Mucosa of descending colon (tissue), 3 donors: ENCODE data around the gene CYP4V2. TPM values are rescaled to one million over a fixed set of nuclear protein-coding genes. Genes with fewer than 3 reads are reported as not detected.

Experiments used
- ATAC-seq: fragments of 200-7000 bp; cut with Tn5 transposase; one replicate; pipeline ENCODE4 v1.9.1; 2020; ENCODE audit warnings: mild to moderate bottlenecking, moderate library complexity
- DNase-seq, 3 donors: peaks; one replicate each; pipeline ENCODE4 v3.0.0-alpha.2; 2020
- H3K36me3 ChIP-seq: fragments of 200-600 bp; one replicate; pipeline ENCODE4 v1.8.0; 2021; ENCODE audit warnings: low read depth, mild to moderate bottlenecking
- H3K4me1 ChIP-seq: fragments of 200-600 bp; one replicate; pipeline ENCODE4 v1.8.0; 2021; ENCODE audit warnings: low read depth, mild to moderate bottlenecking
- H3K4me3 ChIP-seq: fragments of 200-600 bp; one replicate; pipeline ENCODE4 v1.8.0; 2021; ENCODE audit warnings: mild to moderate bottlenecking
- H3K9me3 ChIP-seq: fragments of 200-600 bp; one replicate; pipeline ENCODE4 v1.8.0; 2021; ENCODE audit warnings: mild to moderate bottlenecking
- intact Hi-C, 2 donors: fragments of 100-400 bp; cut with DNase I in 1 of 2; cut with micrococcal nuclease in 1 of 2; formaldehyde crosslinking; loops; one replicate each; pipeline versions ENCODE4 v1.11.0 to v1.11.1; 2022; cut with DNase I, micrococcal nuclease
- total RNA-seq, 3 donors: library from RNA; stranded (reverse); fragmentation: NEBNext Ultra II Directional in 2 of 3; extraction: Animal tissue kit (Norgen Biotek cat#: 25700) in 2 of 3; gene quantifications; one replicate each; pipeline versions ENCODE4 v1.2.1 to v1.2.4, GENCODE V29; 2021 to 2023
- TF ChIP-seq, protein P1 (sequence below): fragments of 200-600 bp; IDR thresholded peaks from one replicate; pipeline ENCODE4 v1.8.0; 2022; ENCODE audit warnings: antibody characterized with exemption, mild to moderate bottlenecking
- donor health status: DM: no; HTN: no; CAD: no; lungs with moderate emphysema.
- donor health status: DM: no; HTN: no; CAD: no.
- donor health status: DM: no; HTN: yes; CAD: no.

The CYP4V2 gene
- total RNA-seq, 3 donors from 2014 or later: 38.4 to 50.8 (median 49.2) TPM

DNA sequence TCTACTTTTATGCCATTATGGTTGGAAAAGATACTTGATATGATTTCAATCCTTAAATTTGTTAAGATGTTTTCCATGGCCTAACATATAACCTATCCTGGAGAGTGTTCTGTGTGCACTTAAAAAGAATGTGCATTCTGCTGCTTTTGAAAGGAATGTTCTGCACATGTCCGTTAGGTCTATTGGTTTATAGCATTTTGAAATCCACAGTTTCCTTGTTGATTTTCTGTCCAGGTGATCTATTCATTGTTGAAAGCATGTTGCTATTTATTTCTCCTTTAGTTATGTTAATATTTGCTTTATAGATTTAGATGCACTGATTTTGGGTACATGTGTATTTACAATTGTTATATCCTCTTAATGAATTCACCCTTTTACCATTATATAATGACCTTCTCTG, 30.3 kb downstream of the CYP4V2 start:
- Histone ChIP-seq H3K4me3 (no peak overlapping the region), H3K36me3 (no peaks in the 10 kb centered on the region), H3K9me3 (peaks cover 6% of the 10 kb centered on the region), H3K4me1 (no peaks in the 10 kb centered on the region)
- DNase-seq (no peak), ATAC-seq (no peak)
- intact Hi-C loops: no loop called here
- TF ChIP-seq, protein P1, sequence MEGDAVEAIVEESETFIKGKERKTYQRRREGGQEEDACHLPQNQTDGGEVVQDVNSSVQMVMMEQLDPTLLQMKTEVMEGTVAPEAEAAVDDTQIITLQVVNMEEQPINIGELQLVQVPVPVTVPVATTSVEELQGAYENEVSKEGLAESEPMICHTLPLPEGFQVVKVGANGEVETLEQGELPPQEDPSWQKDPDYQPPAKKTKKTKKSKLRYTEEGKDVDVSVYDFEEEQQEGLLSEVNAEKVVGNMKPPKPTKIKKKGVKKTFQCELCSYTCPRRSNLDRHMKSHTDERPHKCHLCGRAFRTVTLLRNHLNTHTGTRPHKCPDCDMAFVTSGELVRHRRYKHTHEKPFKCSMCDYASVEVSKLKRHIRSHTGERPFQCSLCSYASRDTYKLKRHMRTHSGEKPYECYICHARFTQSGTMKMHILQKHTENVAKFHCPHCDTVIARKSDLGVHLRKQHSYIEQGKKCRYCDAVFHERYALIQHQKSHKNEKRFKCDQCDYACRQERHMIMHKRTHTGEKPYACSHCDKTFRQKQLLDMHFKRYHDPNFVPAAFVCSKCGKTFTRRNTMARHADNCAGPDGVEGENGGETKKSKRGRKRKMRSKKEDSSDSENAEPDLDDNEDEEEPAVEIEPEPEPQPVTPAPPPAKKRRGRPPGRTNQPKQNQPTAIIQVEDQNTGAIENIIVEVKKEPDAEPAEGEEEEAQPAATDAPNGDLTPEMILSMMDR: no peak

- no peak for DNase-seq
- ATAC-seq: no peak
- peaks cover 6% of the 10 kb centered on the region for H3K9me3 ChIP-seq
- no peak overlapping the region for H3K4me3 ChIP-seq
- H3K4me1 ChIP-seq: no peaks in the 10 kb centered on the region
- H3K36me3 ChIP-seq: no peaks in the 10 kb centered on the region
- TF ChIP-seq, protein P1: no peak
- intact Hi-C loops: no loop called here
These were observed 34.5 kb downstream of the CYP4V2 start for GRCh38 chr4:186225848-186226247.

GRCh38 chr4:186226521-186227189, 35.3 kb downstream of the CYP4V2 start:
- H3K36me3 ChIP-seq: no peaks in the 10 kb centered on the region
- DNase-seq (no peak), ATAC-seq (no peak)
- TF ChIP-seq, protein P1: no peak
- intact Hi-C loops: no loop called here
- H3K9me3 ChIP-seq: peaks cover 6% of the 10 kb centered on the region
- no peak overlapping the region for H3K4me3 ChIP-seq
- no peaks in the 10 kb centered on the region for H3K4me1 ChIP-seq

- H3K36me3 ChIP-seq: no peaks in the 10 kb centered on the region
- DNase-seq (no peak), ATAC-seq (peak; percentile 67)
- no peak within 1 kb of the TSS for H3K4me3 ChIP-seq
- peaks cover 6% of the 10 kb centered on the region for H3K9me3 ChIP-seq
- H3K4me1 ChIP-seq: no peaks in the 10 kb centered on the region
- TF ChIP-seq, protein P1: no peak
- intact Hi-C loops: no loop called here
These were observed 35.9 kb downstream of the CYP4V2 start, which contains the start of gene KLKB1 for GRCh38 chr4:186227221-186227620. KLKB1 (plus strand) TSS chr4:186227507; CDS start chr4:186228196, 689 bp downstream.

GRCh38 chr4:186227744-186228513, 36.6 kb downstream of the CYP4V2 start:
- intact Hi-C loops: no loop called here
- Histone ChIP-seq H3K4me1 (no peaks in the 10 kb centered on the region), H3K4me3 (no peak overlapping the region), H3K9me3 (peaks cover 6% of the 10 kb centered on the region), H3K36me3 (no peaks in the 10 kb centered on the region)
- ATAC-seq (peak; percentile 83), DNase-seq (no peak)
- TF ChIP-seq, protein P1: no peak
